HL-60/S4 treated with retinoic acid at 250 ng/mL for 4 days and 3 days (cell line): ENCODE results near the gene NKIRAS1.
"Not testable (repeated sequence)": the region's sequence is repeated elsewhere in the genome, so short reads cannot be mapped to it uniquely, and the experiment has no call there.

Experiments used
- in situ Hi-C: fragments of 300-500 bp; cut with MboI; formaldehyde crosslinking; loops from 2 replicates; pipeline ENCODE4 v1.7.0; 2022; ENCODE audit warnings: low sequenced_read_pairs

Gene NKIRAS1

DNA sequence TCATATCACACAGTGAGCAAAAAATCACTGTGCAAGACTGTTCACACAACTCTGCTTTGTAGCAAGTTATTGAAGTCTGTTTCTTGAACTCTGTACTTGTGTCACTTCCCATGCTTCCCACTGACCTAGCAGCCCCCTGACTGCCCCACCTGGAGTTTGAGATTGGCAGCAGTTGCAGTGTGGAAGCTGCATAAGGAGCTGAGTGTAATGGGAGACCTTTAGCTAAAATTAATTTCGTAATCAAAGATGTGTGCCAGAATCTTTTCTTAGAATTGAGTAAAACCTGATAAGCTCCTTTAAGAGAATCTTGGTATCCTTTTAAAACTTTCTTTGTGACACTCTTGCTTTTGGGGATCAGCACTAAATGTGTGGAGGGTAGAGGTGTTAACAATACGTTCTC is 42.8 kb downstream of the NKIRAS1 start:
- in situ Hi-C loops, result no loop called here

DNA sequence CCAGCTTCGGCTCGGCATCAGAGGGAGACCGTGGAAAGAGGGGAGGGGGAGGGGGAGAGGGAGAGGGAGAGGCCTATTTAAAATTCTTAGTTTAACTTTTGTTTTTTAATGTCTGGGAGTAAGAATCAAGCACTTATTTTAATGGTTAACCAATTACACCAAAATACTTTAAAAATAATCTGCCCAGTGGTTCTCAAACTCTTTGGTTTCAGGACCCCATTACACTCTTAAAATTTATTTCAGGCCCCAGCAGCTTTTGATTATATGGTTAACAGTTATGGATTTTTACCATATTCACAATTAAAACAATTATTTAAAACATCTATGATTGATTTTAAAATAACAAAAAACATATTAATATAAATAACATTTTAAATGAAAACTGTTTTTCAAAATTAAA is 44.5 kb downstream of the NKIRAS1 start:
- in situ Hi-C loops, result no loop called here

DNA sequence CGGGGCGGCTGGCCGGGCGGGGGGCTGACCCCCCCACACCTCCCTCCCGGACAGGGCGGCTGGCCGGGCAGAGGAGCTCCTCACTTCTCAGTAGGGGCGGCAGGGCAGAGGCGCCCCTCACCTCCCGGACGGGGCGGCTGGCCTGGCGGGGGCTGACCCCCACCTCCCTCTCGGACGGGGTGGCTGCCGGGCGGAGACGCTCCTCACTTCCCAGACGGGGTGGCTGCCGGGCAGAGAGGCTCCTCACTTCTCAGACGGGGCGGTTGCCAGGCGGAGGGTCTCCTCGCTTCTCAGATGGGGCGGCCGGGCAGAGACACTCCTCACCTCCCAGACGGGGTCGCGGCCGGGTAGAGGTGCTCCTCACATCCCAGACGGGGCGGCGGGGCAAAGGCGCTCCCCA is 45.4 kb downstream of the NKIRAS1 start:
- in situ Hi-C loops, result not testable (repeated sequence)

DNA sequence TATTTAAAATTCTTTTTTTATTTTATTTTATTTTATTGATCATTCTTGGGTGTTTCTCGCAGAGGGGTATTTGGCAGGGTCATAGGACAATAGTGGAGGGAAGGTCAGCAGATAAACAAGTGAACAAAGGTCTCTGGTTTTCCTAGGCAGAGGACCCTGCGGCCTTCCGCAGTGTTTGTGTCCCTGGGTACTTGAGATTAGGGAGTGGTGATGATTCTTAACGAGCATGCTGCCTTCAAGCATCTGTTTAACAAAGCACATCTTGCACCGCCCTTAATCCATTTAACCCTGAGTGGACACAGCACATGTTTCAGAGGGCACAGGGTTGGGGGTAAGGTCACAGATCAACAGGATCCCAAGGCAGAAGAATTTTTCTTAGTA is 46.1 kb downstream of the NKIRAS1 start:
- in situ Hi-C loops, result not testable (repeated sequence)

DNA sequence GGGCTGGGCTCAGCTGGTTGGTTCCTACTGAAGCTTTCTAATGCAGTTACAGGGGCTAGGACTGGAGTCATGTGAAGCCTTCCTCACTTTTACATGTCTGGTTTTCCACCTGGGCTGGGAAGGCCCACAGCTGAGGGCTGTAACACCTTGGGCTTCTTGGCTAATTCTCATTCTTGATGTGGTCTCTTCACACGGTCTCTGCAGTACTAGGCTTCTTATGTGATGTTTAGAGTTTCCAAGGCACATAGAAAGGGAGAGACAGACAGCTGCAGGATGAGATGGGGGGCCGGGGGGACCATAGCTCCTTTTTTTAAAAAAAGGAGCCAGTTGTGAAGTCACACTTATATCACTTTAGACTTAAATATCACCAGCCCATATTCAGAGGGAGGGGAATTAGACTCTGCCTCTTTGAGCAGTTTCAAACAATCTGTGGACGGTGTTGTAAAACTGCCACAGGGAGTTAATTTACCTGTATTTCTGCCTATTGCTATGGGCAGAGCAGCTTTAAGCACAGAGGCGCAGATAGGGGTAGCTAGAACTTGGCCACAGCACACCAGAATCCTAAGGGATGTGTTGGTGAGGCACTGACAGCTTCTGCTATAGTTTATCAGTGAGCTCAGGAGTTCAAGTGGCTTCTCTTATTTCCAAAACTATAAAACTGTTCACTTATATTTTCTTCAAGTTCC is 46.7 kb downstream of the NKIRAS1 start:
- in situ Hi-C loops, result no loop called here

DNA sequence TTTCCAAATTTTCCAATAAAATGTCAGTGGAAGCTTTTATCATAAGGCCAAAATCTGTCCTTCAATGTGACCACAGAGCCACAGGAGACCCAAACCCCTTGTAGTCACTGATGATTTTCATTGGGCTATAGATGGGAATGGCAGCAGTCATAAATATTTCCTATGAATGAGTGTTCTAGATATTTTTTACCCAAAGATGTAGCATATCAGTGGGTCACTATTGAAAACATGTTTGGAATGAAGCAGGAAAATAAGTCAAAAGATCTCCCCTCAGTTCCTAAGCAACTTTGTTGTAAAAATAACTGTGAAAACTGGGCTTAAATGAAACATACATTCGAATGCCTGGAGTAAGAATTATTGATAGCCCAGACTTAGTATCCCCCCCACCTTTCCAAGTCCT is 49.0 kb downstream of the NKIRAS1 start:
- in situ Hi-C loops, result no loop called here

DNA sequence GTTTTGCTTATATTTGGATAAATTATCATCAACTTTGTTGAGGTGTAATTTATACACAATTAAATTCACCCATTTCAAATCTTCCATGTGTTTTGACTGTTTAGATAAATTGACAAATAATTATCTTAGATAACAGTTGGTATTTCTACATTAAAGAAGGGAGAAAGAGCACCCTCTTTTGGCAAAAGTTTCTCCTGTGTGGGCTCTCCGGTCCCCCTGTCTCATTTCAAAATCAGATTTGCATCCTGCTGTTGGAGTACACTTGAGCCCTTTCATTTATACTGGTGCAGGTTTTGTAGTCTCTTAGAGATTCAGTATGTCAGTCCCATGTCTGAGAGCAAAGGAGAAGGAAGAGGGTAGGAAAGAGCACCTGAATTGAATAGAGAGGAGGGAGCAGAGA is 49.4 kb downstream of the NKIRAS1 start:
- in situ Hi-C loops, result no loop called here

DNA sequence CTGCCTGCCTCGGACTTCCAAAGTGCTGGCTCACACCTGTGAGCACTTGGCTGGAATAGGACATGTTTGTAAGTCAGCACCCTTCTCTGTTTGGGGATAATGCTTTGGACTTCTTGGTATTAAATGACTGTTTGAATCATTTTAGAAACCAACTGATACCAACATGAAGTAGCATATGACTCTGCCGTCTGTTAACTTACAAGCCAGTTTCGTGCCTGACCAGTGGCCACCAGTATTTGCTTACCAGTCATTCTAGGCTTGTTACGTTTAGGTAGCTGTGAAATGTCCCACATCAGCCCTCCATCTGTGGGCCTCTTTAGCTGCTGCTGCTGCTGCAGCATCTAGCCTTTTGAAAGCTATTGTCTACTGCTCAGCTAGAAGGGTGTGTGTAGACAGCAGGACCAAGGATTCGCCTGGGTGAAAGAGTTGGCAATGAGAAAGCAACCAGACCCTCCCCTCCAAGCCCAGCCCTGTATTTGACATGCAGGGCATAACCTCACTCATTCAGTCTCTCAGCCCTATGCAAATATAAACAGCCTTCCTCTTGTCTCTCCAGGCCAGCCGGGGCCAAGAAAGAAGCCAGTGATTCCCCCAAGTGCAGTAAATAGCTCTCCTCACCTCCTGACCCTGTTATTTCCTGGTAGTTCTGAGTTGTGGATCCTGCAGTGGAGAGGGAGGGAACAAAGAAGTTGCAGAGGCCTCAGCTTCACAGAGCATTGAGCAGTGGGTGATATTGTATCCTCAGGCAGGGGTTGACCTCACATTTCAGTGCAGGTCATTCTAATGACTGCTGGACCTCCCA is 51.0 kb downstream of the NKIRAS1 start:
- in situ Hi-C loops, result no loop called here

DNA sequence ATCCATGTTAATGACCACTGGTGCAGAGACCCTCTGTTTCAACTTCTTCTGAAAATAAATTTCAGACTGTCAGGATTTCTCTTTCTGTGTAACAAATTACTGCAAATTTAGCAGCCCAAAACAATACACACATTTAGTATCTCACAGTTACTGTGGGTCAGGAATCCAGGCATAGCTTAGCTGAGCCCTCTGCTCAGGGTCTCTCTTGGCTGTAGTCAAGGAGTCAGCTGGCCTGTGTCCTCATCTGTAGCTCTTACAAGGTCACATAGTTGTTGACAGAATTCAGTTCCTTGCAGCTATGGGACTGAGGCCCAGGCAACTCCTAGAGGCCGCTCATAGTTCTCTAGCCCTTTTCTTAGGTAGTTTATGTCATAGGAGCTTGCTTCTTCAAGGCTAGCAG is 51.9 kb downstream of the NKIRAS1 start:
- in situ Hi-C loops, result no loop called here

DNA sequence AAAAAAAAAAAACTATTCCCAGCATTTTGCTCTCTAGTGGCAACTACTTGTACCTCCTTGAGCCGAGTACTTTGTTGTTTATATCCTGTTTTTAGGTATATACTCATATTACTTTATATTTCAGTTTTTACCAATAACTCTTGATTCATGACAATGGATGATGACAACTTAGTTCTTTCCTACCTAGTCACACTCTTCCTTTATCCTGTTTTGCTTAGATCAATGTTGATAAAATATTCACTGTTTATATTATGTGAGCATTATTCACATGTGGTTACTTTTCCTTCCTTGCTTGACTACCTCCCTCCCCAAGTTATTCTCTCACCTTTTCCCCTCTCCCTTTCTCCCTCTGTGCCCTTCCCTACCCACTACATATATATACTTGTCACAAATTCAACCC is 53.7 kb downstream of the NKIRAS1 start:
- in situ Hi-C loops, result no loop called here

DNA sequence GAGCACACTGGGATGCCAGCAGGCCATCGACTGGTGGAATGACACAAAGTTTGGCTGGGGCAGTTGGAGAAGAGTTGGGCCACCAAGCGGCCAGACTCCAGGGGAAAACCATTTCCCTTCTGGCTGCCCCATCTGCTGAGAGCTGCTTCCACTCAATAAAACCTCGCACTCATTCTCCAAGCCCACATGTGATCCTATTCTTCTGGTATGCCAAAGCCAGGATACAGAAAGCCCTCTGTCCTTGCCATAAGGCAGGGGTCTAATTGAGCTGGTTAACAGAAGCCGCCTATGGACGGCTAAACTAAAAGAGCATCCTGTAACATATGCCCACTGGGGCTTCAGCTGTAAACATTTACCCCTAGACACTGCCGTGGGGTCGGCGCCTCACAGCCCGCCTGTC is 55.1 kb downstream of the NKIRAS1 start:
- in situ Hi-C loops, result no loop called here

DNA sequence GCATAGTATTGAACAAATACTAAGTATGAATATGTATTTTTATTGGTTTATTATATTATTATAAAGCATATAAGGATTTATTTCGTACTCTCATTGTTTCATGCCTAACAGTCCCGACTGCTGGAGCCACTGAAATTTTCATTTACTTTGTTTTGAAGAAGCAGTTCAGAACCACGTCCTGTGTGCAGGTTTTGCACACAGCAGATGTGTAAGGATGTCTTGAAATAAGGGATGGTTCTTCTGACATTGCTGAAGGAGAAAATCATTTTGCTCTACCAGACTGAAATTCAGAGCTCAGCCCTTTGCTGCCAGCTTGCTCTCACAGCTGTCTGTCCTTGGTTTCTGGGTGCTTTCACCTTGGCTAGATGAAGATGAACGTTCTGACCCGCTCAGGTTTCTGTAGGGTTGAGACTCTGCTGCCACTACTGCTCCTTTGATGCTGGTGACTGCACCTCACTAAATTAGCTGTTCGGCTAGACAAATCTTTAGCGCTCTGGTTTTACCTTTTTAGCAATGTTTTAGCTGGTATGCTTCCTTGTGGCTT is 56.9 kb downstream of the NKIRAS1 start:
- in situ Hi-C loops, result no loop called here

DNA sequence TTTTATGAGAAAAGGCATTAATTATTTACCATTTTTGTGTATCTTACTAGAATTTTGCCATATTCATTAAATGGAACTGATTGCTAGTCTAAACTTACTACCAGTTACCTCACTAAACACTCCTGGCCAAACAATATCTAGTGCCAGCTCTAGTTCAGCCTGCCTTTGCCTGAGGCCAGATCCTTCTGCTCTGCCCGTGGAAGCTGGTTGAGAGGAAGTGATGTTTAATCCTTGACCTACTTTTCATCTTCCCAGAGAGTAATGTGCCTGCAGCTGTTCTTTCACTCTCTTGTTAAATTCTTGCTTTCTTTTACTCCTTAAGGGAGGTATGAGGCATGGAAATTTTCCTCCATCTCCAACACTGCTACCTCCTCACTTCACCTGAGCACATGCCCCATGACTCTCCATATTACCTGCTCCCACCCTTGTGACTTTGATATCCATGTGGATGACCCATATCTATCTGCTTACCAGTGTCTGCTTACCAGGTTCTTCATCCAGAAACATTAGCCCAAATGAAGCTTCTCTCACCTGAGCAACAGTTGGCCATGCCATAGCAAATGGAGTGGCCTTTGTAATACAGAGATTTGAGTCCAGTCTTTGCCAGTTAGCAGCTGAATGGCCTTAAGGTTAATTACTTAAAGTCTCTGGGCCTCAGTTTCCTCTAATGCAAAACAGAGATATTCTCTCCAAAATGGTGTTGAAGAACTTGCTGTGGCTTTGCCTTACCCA is 57.6 kb downstream of the NKIRAS1 start:
- in situ Hi-C loops, result no loop called here

DNA sequence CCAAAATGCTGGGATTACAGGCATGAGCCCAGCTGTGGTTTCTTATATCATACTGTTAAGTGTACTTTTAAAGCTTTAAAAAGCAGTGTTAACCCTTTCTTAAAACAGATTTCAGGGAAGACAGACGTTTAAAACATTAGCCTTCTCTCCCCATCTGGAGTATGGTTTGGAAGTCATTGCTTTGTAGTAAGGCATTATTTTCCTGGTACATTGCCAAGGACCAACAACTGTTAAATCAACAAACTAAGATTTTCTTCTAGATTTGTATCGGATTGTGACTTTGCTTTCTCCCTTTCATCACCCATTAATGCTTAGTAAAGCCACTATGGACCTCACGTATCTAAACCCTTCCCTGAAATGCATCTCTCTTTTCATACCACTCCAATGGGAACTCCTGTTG is 60.5 kb downstream of the NKIRAS1 start:
- in situ Hi-C loops, result no loop called here

DNA sequence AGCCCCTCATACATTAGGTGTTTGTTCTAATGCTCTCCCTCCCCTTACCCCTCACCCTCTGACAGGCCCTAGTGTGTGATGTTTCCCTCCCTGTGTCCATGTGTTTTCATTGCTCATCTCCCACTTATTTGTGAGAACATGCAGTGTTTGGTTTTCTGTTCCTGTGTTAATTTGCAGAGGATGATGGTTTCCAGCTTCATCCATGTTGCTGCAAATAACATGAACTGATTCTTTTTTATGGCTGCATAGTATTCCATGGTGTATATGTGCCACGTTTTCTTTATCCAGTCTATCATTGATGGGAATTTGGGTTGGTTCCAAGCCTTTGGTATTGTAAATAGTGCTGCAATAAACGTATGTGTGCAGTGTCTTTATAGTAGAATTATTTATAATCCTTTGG is 67.3 kb downstream of the NKIRAS1 start:
- in situ Hi-C loops, result not testable (repeated sequence)

DNA sequence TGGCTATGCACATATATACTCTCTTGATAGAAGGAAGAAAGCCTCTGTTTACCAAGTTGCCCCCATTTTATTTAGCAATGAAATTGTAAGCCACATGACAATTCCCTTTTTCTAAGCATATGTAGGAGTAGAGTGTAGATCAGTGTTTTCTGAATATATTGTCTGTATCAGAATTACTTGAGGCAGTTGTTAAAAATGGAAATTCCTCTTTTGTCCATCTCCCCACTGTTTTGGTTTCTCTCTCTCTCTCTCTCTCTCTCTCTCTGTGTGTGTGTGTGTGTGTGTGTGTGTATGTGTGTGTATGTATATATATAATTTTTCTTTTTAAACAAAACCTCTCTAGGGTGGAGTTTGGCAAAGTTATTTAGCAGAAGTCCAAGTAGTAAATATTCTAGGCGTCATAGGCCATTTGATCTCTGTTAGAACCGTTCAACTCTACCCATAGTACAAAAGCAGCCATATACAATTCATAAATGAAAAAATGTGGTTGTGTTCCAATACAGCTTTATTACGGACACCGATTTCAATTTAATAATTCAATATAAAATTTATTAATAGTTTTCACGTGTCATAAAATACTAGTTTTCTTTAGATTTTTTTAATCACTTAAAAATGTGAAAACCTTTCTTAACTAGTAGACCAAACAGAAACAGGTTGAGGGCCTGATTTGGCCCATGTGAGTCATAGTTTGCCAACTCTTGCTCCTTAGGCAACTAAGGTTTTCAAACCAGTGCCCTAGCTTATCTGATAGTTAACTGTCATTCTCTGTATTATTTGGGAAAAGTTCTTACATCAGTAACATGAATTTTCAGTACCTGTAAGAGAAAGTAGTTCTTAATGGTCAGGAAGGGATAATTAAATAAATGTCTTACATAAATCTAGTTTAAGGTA is 71.2 kb downstream of the NKIRAS1 start:
- in situ Hi-C loops, result no loop called here

DNA sequence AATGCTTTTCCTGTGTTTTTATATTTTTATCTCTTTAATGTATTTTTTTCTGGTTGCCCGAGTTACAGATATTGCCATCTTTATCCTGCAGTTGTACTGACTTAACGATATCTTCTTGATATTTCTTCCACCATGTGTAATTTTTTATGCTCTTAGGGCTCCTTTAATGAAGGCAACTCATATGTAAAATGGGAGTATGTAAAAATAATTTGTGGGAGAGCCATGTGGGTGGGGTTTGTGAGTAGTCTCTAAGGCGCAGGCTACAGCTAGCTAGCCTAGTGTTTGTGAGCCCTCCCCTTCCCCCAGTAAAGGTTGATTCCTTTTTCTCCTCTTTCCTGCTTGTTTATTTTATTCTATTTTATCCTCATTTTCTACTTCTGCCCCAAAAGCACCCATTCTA is 72.9 kb downstream of the NKIRAS1 start:
- in situ Hi-C loops, result no loop called here
